ENCODE measurements around the gene CPXM2. TPM values are rescaled to one million over a fixed set of nuclear protein-coding genes. Genes with fewer than 3 reads are reported as not detected.

Gene CPXM2
- total RNA-seq, 3 donors from 2014 or later (not counting 1 experiment from before 2014, with no cell fraction given) = not detected

DNA sequence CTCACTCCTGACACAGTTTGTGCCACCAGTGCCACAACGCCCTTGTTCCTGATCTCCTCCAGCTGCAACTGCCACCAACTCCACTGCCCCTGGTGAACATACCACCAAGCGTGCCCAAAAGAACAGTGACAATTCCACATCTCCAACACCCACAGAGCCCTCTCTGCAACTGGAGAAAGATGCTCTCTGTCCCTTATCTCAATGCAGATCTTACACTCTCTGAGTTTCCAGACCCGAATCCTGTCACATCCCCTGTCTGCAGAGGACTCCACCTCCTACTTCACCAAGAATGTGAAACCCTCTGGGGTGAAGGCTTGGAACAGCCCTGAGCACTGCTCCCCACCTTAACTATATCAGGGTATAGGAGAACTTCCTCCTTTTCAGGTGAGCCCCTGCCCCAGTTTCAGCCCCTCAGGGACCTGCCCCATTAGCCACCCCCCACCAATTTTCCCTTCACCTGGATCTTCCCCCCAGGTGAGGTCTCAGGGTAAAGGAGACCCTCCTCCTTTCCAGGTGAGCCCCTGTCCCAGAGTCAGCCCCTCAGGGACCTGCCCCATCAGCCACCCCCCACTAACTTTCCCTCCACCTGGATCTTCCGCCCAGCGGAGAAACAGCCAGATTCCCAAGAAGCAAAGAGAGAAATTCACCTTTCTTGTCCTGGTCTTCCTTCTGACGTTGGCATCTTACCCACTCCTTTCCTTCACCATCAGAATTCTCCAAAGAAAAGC, 55.0 kb downstream of the CPXM2 start:
- no peaks in the 10 kb centered on the region for H3K27me3 ChIP-seq (ENCODE audit: control insufficient read depth, insufficient read depth, low read length)
- H3K4me3 ChIP-seq (ENCODE audit: low read length) = no peak overlapping the region
- Mint-ChIP-seq H3K27me3 (ENCODE audit: low read depth in 2 of 2) (peaks cover 30 to 38% of the 10 kb centered on the region in 2 donors), H3K36me3 (no peaks in the 10 kb centered on the region), H3K4me3 (no peak overlapping the region), H3K27ac (no peak overlapping the region), H3K4me1 (peaks cover 0 to 1% of the 10 kb centered on the region in 2 donors), H3K9me3 (no peaks in the 10 kb centered on the region)
- H3K36me3 ChIP-seq (ENCODE audit: control insufficient read depth, insufficient read depth, low read length) = no peaks in the 10 kb centered on the region
- H3K27ac ChIP-seq (ENCODE audit: low read length) = no peak overlapping the region
- TF ChIP-seq, protein P1, sequence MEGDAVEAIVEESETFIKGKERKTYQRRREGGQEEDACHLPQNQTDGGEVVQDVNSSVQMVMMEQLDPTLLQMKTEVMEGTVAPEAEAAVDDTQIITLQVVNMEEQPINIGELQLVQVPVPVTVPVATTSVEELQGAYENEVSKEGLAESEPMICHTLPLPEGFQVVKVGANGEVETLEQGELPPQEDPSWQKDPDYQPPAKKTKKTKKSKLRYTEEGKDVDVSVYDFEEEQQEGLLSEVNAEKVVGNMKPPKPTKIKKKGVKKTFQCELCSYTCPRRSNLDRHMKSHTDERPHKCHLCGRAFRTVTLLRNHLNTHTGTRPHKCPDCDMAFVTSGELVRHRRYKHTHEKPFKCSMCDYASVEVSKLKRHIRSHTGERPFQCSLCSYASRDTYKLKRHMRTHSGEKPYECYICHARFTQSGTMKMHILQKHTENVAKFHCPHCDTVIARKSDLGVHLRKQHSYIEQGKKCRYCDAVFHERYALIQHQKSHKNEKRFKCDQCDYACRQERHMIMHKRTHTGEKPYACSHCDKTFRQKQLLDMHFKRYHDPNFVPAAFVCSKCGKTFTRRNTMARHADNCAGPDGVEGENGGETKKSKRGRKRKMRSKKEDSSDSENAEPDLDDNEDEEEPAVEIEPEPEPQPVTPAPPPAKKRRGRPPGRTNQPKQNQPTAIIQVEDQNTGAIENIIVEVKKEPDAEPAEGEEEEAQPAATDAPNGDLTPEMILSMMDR (IDR thresholded peaks at IDR 0.05) = no peak
- intact Hi-C loops (cut with micrococcal nuclease) = no loop called here
- H3K9me3 ChIP-seq (ENCODE audit: control insufficient read depth, insufficient read depth, low read length) = no peaks in the 10 kb centered on the region
- no peaks in the 10 kb centered on the region for H3K4me1 ChIP-seq (ENCODE audit: control insufficient read depth, insufficient read depth, low read length)
- WGBS (ENCODE audit: insufficient coverage) = 64% methylated on average over 6 of the region's 6 CpGs
- ATAC-seq (no peak), DNase-seq (no peak)

DNA sequence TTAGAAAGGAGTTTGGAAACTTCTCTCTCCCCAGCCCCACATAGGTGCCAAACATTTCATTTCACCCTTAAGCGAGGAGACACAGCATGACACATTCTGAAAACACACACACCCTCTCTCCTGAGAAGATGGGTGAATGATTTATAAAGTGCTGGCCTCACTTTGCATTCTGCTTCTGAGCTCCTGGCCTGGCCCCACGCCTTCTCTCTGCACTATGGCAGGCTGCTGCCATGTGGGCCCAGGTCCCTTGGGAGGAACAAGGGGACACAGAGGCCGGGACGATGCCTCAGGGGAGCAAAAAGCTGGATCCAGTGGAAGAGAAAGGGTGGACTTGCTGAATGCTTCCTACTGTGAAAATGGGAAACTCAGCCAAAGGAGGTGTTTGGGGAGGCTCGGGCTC, 56.0 kb downstream of the CPXM2 start:
- no peak for DNase-seq
- H3K9me3 Mint-ChIP-seq = no peaks in the 10 kb centered on the region
- Histone ChIP-seq H3K4me1 (ENCODE audit: control insufficient read depth, insufficient read depth, low read length) (no peaks in the 10 kb centered on the region), H3K27me3 (ENCODE audit: control insufficient read depth, insufficient read depth, low read length) (no peaks in the 10 kb centered on the region), H3K4me3 (ENCODE audit: low read length) (no peak overlapping the region), H3K36me3 (ENCODE audit: control insufficient read depth, insufficient read depth, low read length) (no peaks in the 10 kb centered on the region), H3K9me3 (ENCODE audit: control insufficient read depth, insufficient read depth, low read length) (no peaks in the 10 kb centered on the region), H3K27ac (ENCODE audit: low read length) (no peak overlapping the region)
- ATAC-seq = no peak
- H3K36me3 Mint-ChIP-seq = no peaks in the 10 kb centered on the region
- H3K4me3 Mint-ChIP-seq = no peak overlapping the region
- no peak overlapping the region for H3K27ac Mint-ChIP-seq
- peaks cover 32 to 37% of the 10 kb centered on the region in 2 donors for H3K27me3 Mint-ChIP-seq (ENCODE audit: low read depth in 2 of 2)
- H3K4me1 Mint-ChIP-seq = peaks cover 0 to 5% of the 10 kb centered on the region in 2 donors
- TF ChIP-seq, protein P1 (IDR thresholded peaks at IDR 0.05) = no peak
- intact Hi-C loops (cut with micrococcal nuclease) = no loop called here
- 61% methylated on average over 4 of the region's 5 CpGs for WGBS (ENCODE audit: insufficient coverage)

DNA sequence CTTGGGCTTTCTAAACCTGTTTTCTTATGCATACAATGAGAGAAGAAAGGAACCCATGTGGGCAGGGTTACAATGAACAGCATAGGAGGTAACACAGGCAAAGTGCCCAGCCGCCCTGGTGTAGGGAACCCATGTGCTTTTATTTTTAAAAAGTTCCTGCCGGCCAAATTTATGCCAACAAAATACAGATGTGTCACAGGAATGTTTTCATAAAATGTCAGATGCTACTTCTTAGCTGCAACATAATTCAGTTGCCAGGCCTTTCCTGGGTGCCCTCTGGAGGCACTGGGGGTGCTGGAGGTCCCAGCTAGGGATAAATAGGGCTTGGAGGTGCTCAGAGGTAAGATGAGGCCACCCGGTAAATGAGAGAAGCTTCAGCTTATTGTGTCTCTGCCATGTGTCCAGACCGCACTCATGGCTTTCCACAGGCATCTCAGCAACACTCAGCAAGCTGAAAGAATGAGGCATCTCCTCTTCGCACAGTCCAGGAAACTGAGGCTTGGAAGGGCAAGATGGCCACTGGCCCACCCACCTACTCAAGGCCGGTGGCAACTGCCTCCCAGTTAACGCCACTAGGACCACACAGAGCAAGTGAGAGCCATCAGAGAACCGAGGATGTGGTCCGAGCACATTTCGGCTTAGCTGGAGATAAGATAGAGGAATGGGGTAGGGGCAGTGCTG, 58.3 kb downstream of the CPXM2 start:
- no peaks in the 10 kb centered on the region for H3K9me3 ChIP-seq (ENCODE audit: control insufficient read depth, insufficient read depth, low read length)
- ATAC-seq (no peak), DNase-seq (no peak)
- no peaks in the 10 kb centered on the region for H3K36me3 Mint-ChIP-seq
- intact Hi-C loops (cut with micrococcal nuclease) = no loop called here
- H3K9me3 Mint-ChIP-seq = no peaks in the 10 kb centered on the region
- no peak overlapping the region for H3K4me3 ChIP-seq (ENCODE audit: low read length)
- H3K27me3 Mint-ChIP-seq (ENCODE audit: low read depth in 2 of 2) = peaks cover 34 to 43% of the 10 kb centered on the region in 2 donors
- H3K27ac ChIP-seq (ENCODE audit: low read length) = no peak overlapping the region
- H3K4me1 ChIP-seq (ENCODE audit: control insufficient read depth, insufficient read depth, low read length) = no peaks in the 10 kb centered on the region
- no peaks in the 10 kb centered on the region for H3K27me3 ChIP-seq (ENCODE audit: control insufficient read depth, insufficient read depth, low read length)
- no peak overlapping the region for H3K4me3 Mint-ChIP-seq
- no peaks in the 10 kb centered on the region for H3K36me3 ChIP-seq (ENCODE audit: control insufficient read depth, insufficient read depth, low read length)
- 86% methylated on average over 10 of the region's 10 CpGs for WGBS (ENCODE audit: insufficient coverage)
- TF ChIP-seq, protein P1 (IDR thresholded peaks at IDR 0.05) = no peak
- H3K27ac Mint-ChIP-seq = no peak overlapping the region
- peaks cover 0 to 5% of the 10 kb centered on the region in 2 donors for H3K4me1 Mint-ChIP-seq
